HT1080 (cell line): ENCODE results near the gene SEC22A. TPM values are rescaled to one million over a fixed set of nuclear protein-coding genes. Genes with fewer than 3 reads are reported as not detected.

ENCODE experiments used
- DNase-seq: peaks from one replicate; pipeline ENCODE4 v3.0.0-alpha.2; 2015; ENCODE audit warnings: low read depth
- total RNA-seq: library from RNA; depleted of rRNA; stranded (reverse); fragments of >200 nt; shearing (Covaris generic); gene quantifications from 2 replicates; pipeline ENCODE4 v1.2.3, GENCODE V29; 2014; rRNA removed

SEC22A gene
- total RNA-seq, 1 experiment from 2014 or later: 40.3 TPM

GRCh38 chr3:123302961-123303360, 101.2 kb downstream of the SEC22A start:
- no peak for DNase-seq

DNA sequence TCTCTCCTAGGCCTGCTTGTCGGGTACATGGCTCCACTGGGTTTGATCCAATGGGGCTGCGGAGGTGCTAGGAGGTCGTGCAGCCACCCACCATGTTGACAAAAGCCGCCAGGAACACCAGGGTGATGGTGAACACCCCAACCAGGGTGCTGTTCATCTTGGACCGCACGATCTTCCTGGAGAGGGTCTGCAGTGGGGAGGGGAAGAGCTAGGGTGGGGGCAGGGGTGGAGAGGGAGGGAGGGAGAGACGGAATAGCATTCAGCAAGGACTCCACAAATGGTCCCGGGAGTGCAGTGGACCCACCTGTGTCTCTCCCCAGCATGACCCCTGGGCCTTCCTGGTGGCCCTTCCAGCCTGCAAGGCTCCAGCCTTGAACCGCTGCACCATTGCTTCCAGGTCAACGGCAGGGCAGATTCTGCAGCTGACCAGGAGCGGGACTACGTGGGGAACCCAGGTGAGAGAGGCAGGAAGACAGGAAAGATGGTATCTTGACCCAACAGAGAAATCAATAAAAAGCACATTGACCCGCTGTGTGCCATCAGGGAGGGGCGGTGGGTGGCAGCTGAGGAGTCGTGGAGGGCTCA, 102.3 kb downstream of the SEC22A start:
- DNase-seq: no peak

- no peak for DNase-seq
These were observed 103.4 kb downstream of the SEC22A start for GRCh38 chr3:123305192-123305591.

- DNase-seq: no peak
These were observed 105.3 kb downstream of the SEC22A start for GRCh38 chr3:123307064-123307463.

DNA sequence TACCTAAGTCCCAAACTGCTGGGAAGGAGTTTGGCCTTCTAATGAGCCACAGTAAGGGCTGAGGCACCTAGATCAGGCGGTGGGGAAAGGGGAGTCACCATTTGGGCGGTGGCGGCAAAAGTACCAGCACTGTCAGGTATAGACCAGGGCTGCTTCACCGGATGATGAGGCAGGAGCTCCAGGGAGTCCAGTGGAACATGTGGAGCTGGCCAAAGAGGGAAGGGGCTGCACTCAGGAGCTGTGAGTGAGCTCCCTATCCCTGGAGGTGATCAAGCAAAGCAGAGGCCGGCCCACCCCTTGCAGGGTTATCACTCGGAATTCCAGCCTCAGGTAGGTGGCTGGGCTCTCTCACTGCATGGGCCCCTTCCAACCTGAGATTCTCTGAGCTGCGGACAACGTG, 108.4 kb downstream of the SEC22A start:
- no peak for DNase-seq

DNA sequence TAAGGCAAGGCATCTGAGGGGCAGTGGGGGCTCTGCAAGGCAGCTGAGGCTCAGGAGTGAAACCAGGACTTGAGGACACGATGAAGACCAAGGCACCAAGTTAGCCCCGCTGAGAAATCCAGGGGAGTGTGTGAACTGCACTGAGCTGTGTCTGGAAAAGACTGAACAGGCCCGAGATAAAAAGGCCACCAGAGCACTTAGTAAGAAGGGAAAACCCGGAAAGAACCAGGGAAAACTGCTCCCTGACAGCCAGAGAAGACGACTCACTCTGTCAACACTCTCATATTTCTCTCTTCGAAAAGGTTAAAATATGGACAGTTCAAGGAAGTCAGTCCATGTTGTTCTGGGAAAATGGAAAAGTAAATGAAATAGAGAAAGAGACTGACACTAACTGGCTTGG, 109.0 kb downstream of the SEC22A start:
- DNase-seq: peak; percentile 26

GRCh38 chr3:123311201-123311600, 109.5 kb downstream of the SEC22A start:
- no peak for DNase-seq

- no peak for DNase-seq
These were observed 110.9 kb downstream of the SEC22A start for GRCh38 chr3:123312331-123313265.

GRCh38 chr3:123313889-123314288, 112.1 kb downstream of the SEC22A start:
- no peak for DNase-seq

DNA sequence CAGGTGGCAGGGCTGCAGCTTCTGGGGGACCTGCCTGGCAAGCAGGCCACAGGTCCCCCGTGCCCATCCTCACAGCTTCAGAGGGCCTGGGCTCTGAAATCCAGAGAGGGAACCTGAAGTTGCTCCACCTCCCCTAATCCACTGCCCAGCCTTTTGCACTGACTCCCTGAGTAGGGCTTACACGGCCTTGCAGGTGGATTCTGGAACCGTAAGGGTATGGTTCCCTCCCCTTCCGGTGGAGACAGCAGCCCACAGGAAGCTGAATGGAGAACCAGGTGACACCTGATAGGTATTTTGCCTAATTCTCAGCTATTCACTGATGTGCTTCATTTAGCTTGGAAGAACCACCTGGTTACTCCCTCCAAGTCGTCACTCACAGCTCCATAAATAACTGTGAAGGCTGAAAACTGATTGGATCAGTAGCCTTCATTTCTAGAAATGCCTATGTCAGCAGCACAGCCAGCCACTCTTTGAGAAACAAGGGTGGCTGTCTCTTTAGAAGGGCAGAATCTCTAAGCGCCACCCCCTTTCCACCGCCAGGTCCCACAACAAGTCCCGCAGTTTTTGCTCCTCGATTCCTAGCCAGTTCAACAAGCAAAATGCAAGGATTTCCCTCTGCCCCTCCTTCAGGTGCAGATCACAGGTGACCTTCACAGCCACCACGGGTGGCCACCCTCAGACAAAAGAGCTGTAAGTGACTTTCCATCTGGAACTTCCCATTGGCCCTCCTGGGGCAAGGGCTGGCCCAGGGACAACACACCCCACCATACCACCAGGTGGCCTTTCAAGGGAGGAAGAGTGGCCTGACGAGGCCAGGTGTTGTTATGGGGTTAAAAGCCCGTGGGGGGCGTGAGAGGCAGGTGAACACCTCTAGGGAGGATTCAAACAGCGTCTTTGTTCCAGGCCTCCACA, 112.9 kb downstream of the SEC22A start:
- DNase-seq: no peak

GRCh38 chr3:123315271-123315595, 113.5 kb downstream of the SEC22A start:
- no peak for DNase-seq

- no peak for DNase-seq
These were observed 116.0 kb downstream of the SEC22A start for GRCh38 chr3:123317716-123318115.

GRCh38 chr3:123318374-123318773, 116.6 kb downstream of the SEC22A start:
- DNase-seq: no peak

GRCh38 chr3:123319760-123320159, 118.0 kb downstream of the SEC22A start:
- no peak for DNase-seq

DNA sequence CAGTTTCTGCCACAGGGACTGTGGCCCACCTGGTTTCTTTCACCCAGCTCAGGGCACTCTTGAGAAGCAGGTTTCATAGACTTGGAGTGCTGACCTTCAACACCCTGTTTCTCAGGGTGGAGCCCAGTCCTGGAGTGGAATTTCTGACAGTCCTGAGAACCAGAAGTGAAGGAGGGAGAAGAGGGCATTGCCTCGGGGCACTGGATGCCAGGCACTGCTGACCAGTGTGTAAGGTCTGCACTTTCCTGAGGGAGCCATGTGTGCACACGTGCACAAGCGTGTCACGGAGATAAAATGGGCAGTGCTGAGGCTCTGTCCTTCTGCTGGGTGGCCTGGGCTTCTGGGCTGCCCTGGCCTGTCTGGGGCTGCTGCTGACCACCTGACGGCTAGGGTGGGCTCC, 118.5 kb downstream of the SEC22A start:
- DNase-seq: no peak

- DNase-seq: no peak
These were observed 120.1 kb downstream of the SEC22A start for GRCh38 chr3:123321806-123322205.

GRCh38 chr3:123322866-123323265, 121.1 kb downstream of the SEC22A start:
- DNase-seq: no peak

Other genes starting within 250 kb of the SEC22A start
- gene SEMA5B, start 174.2 kb upstream of the SEC22A start, total RNA-seq: not detected in 2 replicates
- gene PDIA5, start 134.9 kb upstream of the SEC22A start, total RNA-seq: 40.5 and 47.5 TPM in 2 replicates
- gene ADCY5, start 247.1 kb downstream of the SEC22A start, total RNA-seq: 0.30 and 1.7 TPM in 2 replicates